ENCODE measurements around the gene BRI3.

Gene BRI3

GRCh38 chr7:98323597-98324322 lies 42.3 kb downstream of the BRI3 start:
- TF ChIP-seq CTCF (conservative IDR thresholded peaks at IDR 0.05; ENCODE audit: low read length): no peak
- H3K4me3 ChIP-seq (ENCODE audit: low read length): peak overlapping the region; percentile 24; the same call in 1 of the 2 replicates
- peak; percentile 35 for DNase-seq (ENCODE audit: low read depth)

- no peak for TF ChIP-seq CTCF (conservative IDR thresholded peaks at IDR 0.05; ENCODE audit: low read length)
- no peak overlapping the region for H3K4me3 ChIP-seq (ENCODE audit: low read length)
- DNase-seq (ENCODE audit: low read depth): no peak
Measured at GRCh38 chr7:98324782-98325181, 43.3 kb downstream of the BRI3 start.

GRCh38 chr7:98329100-98329790 lies 47.8 kb downstream of the BRI3 start:
- no peak overlapping the region for H3K4me3 ChIP-seq (ENCODE audit: low read length)
- no peak for TF ChIP-seq CTCF (conservative IDR thresholded peaks at IDR 0.05; ENCODE audit: low read length)
- DNase-seq (ENCODE audit: low read depth): no peak

GRCh38 chr7:98329791-98330373 lies 48.4 kb downstream of the BRI3 start:
- DNase-seq (ENCODE audit: low read depth): peak; percentile 64
- TF ChIP-seq CTCF (conservative IDR thresholded peaks at IDR 0.05; ENCODE audit: low read length): no peak
- H3K4me3 ChIP-seq (ENCODE audit: low read length): no peak overlapping the region

- no peak overlapping the region for H3K4me3 ChIP-seq (ENCODE audit: low read length)
- DNase-seq (ENCODE audit: low read depth): no peak
- no peak for TF ChIP-seq CTCF (conservative IDR thresholded peaks at IDR 0.05; ENCODE audit: low read length)
Measured at GRCh38 chr7:98330926-98331529, 49.5 kb downstream of the BRI3 start.

GRCh38 chr7:98334081-98334480 lies 52.6 kb downstream of the BRI3 start:
- no peak for TF ChIP-seq CTCF (conservative IDR thresholded peaks at IDR 0.05; ENCODE audit: low read length)
- no peak overlapping the region for H3K4me3 ChIP-seq (ENCODE audit: low read length)

More at GRCh38 chr7:98334081-98334480, 52.6 kb downstream of the BRI3 start:
- no peak for DNase-seq (ENCODE audit: low read depth)

Measured in AG10803 (cell line).